Measurements from ENCODE around the gene WRAP73.

WRAP73 gene

GRCh38 chr1:3645247-3645646 is 4.7 kb downstream of the WRAP73 start:
- no peak for TF ChIP-seq CTCF (conservative IDR thresholded peaks at IDR 0.05; ENCODE audit: low read depth, low read length)

GRCh38 chr1:3644273-3644672 is 5.6 kb downstream of the WRAP73 start:
- no peak overlapping the region for H3K4me3 ChIP-seq (ENCODE audit: low read length)
- no peak for DNase-seq (ENCODE audit: low read depth)
- no peak for TF ChIP-seq CTCF (conservative IDR thresholded peaks at IDR 0.05; ENCODE audit: low read depth, low read length)

More at GRCh38 chr1:3645247-3645646, 4.7 kb downstream of the WRAP73 start:
- H3K4me3 ChIP-seq (ENCODE audit: low read length), result no peak overlapping the region
- no peak for DNase-seq (ENCODE audit: low read depth)

DNA sequence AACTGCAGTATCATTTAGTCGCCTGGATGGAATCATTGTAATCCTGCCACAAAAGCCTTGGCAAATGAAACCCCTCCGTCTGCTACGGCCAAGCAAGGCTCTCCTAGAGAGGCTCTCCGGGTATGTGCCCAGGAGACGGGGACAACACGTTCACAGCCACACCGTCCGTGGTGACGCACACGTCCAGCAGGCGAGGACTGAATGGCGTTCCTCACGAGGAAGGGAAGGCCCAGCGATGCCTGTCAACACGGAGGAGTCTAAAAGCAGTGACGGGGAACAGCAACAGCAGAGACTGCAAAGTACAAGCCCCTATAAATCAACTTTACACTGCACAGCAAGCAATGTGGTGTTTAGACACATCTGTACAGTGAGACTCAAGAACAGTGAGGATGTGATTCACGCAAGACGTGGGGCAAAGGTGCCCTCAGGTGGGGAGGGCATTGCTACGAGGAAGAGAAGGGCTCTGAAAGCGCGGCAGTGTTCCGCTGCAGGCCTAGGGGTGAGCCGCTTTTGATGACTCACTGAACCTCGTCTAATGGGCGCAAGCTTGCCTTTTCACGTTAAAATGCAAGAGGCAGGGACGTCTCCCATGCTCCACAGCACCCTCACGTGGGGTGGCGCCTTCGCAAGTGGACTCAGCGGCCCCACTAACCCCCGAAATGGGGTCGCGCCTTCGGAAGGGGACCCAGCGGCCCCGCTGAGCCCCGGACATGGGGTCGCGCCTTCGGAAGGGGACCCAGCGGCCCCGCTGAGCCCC is 6.8 kb downstream of the WRAP73 start:
- no peak for DNase-seq (ENCODE audit: low read depth)
- no peak for TF ChIP-seq CTCF (conservative IDR thresholded peaks at IDR 0.05; ENCODE audit: low read depth, low read length)
- H3K4me3 ChIP-seq (ENCODE audit: low read length), result no peak overlapping the region

DNA sequence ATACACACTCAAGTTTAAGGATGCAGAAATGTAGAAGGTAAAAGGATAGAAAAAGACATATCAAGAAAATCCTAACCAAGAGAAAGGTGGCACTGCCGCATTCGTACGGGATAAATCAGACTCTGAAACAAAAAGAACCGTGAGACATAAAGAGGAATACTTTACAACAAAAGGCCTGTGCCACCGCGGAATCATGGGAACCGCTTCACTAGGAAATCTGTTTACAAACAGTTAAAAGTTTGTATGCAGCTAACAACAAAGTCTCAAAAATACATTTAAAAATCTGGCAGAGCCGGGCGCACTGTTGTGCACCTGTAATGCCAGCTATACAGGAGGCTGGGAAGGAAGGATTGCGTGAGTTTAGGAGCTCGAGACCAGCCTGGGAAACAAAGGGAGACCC is 8.1 kb downstream of the WRAP73 start:
- no peak overlapping the region for H3K4me3 ChIP-seq (ENCODE audit: low read length)
- no peak for DNase-seq (ENCODE audit: low read depth)
- no peak for TF ChIP-seq CTCF (conservative IDR thresholded peaks at IDR 0.05; ENCODE audit: low read depth, low read length)

DNA sequence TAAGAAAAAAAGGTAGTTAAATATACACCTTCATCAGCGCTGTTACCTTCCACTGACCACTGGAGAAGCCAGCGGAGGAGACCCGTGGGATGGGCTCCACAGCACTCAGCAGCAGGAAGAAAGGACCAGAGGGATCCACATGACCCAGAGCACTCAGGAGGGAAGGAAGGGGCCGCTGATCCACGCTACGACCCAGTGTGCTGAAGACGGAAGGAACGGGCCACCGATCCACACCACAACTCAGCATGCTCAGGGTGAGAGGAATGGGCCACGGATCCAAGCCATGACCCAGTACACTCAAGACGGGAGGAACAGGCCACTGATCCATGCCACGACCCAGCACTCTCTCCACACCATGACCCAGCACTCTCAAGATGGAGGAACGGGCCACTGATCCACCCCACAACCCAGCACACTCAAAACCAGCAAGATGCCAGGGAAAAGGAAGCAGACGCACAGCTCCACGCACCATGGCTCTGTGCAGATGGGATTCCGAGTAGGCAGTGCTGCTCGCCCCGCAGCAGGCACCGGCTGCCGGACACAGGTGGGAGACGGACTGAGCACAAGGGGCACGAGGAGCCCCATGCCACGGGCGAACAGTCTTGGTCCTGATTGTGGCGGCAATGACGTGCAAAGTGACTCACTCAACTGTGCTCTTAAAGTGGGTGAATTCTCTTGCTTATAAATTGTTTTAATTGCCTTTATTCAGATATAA is 8.7 kb downstream of the WRAP73 start:
- no peak overlapping the region for H3K4me3 ChIP-seq (ENCODE audit: low read length)
- no peak for DNase-seq (ENCODE audit: low read depth)
- no peak for TF ChIP-seq CTCF (conservative IDR thresholded peaks at IDR 0.05; ENCODE audit: low read depth, low read length)

DNA sequence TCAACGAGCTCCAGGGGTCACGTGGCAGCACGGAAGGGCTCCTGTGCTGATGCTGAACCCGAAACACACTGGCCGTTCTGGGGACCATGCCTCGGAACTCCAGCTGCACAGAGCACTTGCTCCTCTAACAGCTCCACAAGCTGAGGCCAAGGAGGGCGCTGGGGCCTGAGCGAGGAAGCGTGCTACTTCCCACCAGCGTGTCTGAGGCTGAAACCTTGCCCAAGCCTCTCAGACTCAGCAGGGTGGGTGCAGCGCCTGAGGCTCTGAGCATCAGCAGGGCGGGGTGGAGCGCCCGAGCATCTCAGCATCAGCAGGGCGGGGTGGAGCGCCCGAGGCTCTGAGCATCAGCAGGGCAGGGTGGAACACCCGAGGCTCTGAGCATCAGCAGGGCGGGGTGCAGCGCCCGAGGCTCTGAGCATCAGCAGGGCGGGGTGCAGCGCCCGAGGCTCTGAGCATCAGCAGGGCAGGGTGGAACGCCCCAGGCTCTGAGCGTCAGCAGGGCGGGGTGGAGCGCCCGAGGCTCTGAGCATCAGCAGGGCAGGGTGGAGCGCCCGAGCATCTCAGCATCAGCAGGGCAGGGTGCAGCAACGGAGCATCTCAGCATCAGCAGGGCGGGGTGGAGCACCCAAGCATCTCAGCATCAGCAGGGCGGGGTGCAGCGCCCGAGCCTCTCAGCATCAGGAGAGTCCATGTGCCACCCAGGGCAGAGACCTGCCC is 9.6 kb downstream of the WRAP73 start:
- no peak for DNase-seq (ENCODE audit: low read depth)
- no peak for TF ChIP-seq CTCF (conservative IDR thresholded peaks at IDR 0.05; ENCODE audit: low read depth, low read length)
- no peak overlapping the region for H3K4me3 ChIP-seq (ENCODE audit: low read length)

Data from retinal pigment epithelial cell (primary cell).